Keratinocyte (primary cell): ENCODE data around the gene UXS1. TPM values are rescaled to one million over a fixed set of nuclear protein-coding genes. Genes with fewer than 3 reads are reported as not detected.

Source experiments
- DNase-seq: peaks from one replicate; pipeline ENCODE4 v3.0.0-alpha.2; 2011; ENCODE audit warnings: low read depth, missing footprints, low spot score
- FAIRE-seq: peaks from 2 replicates; lab custom pipeline; 2011; peaks lifted over from hg19 to GRCh38; lab: Jason Lieb, UNC
- H2AFZ ChIP-seq: 2 replicates; pipeline ENCODE4 v1.6.0; 2012; ENCODE audit warnings: low read length, control low read depth, inconsistent platforms; ENCODE audit not compliant: control insufficient read depth
- H3K27ac ChIP-seq: 2 replicates; pipeline ENCODE4 v1.5.1; 2011; ENCODE audit warnings: low read length; ENCODE audit not compliant: control insufficient read depth, insufficient read depth
- H3K27me3 ChIP-seq: 3 replicates; pipeline ENCODE4 v1.6.0; 2011; ENCODE audit warnings: low read length; ENCODE audit not compliant: control insufficient read depth, insufficient read depth; ENCODE audit errors: extremely low read depth
- H3K36me3 ChIP-seq, 2 experiments: 2 replicates in 1 of 2; 3 replicates in 1 of 2; pipeline ENCODE4 v1.5.1; 2011; ENCODE audit warnings: low read length in 2 of 2, mild to moderate bottlenecking in 1 of 2; ENCODE audit not compliant: control insufficient read depth in 2 of 2, insufficient read depth in 2 of 2; ENCODE audit errors: extremely low read depth in 1 of 2
- H3K4me1 ChIP-seq: 3 replicates; pipeline ENCODE4 v1.5.1; 2011; ENCODE audit warnings: low read length; ENCODE audit not compliant: control insufficient read depth, insufficient read depth; ENCODE audit errors: extremely low read depth
- H3K4me2 ChIP-seq: 3 replicates; pipeline ENCODE4 v1.6.0; 2011; ENCODE audit warnings: low read depth, low read length; ENCODE audit not compliant: control insufficient read depth, insufficient read depth; ENCODE audit errors: extremely low read depth
- H3K4me3 ChIP-seq, 3 experiments: fragments of 200-600 bp in 1 of 3; sonication (generic) in 1 of 3; 2 replicates in 2 of 3; 3 replicates in 1 of 3; pipeline ENCODE4 v1.5.1; 2011 to 2016; ENCODE audit warnings: low read length in 3 of 3, mild to moderate bottlenecking in 3 of 3, control low read depth in 2 of 3, inconsistent platforms in 1 of 3, low read depth in 1 of 3, mixed read lengths in 1 of 3, mixed run types in 1 of 3, moderate library complexity in 1 of 3; ENCODE audit not compliant: control insufficient read depth in 2 of 3, insufficient read depth in 2 of 3; ENCODE audit errors: extremely low read depth in 1 of 3
- H3K79me2 ChIP-seq: 2 replicates; pipeline ENCODE4 v1.6.0; 2012; ENCODE audit warnings: low read length; ENCODE audit not compliant: control insufficient read depth, insufficient read depth
- H3K9ac ChIP-seq: 3 replicates; pipeline ENCODE4 v1.6.0; 2011; ENCODE audit warnings: low read length; ENCODE audit not compliant: control insufficient read depth, insufficient read depth; ENCODE audit errors: extremely low read depth
- H3K9me1 ChIP-seq: 3 replicates; pipeline ENCODE4 v1.6.0; 2011; ENCODE audit warnings: low read length; ENCODE audit not compliant: control insufficient read depth, insufficient read depth; ENCODE audit errors: extremely low read depth
- H3K9me3 ChIP-seq: 2 replicates; pipeline ENCODE4 v1.5.1; 2012; ENCODE audit warnings: low read depth, low read length; ENCODE audit not compliant: control insufficient read depth
- H4K20me1 ChIP-seq: 3 replicates; pipeline ENCODE4 v1.6.0; 2011; ENCODE audit warnings: low read length; ENCODE audit not compliant: control insufficient read depth, insufficient read depth; ENCODE audit errors: extremely low read depth
- CTCF ChIP-seq, 3 experiments: IDR thresholded peaks in 1 of 3; conservative IDR thresholded peaks in 1 of 3; optimal IDR thresholded peaks in 1 of 3; 2 replicates in 2 of 3; 3 replicates in 1 of 3; pipeline versions ENCODE3 to v1.5.1; 2011; ENCODE audit warnings: low read length in 3 of 3, mild to moderate bottlenecking in 3 of 3, moderate library complexity in 2 of 3, control low read depth in 1 of 3, inconsistent platforms in 1 of 3; ENCODE audit not compliant: insufficient read depth in 2 of 3; ENCODE audit errors: extremely low read depth in 1 of 3
- EZH2 ChIP-seq: IDR thresholded peaks from one replicate; pipeline ENCODE4 v1.6.1; 2012; ENCODE audit warnings: inconsistent platforms, mild to moderate bottlenecking, low read length, moderate library complexity
- dilution Hi-C: fragments of 300-500 bp; cut with MboI; formaldehyde crosslinking; loops from one replicate; pipeline ENCODE4 v1.7.0; 2020; ENCODE audit warnings: low sequenced_read_pairs; ENCODE audit not compliant: extremely low pct_ligation_motif_present
- polyA plus RNA-seq, 5 experiments: library from polyadenylated mRNA; depleted of rRNA in 3 of 5; stranded (reverse) in 3 of 5; stranded (forward) in 1 of 5; unstranded in 1 of 5; fragments of >200 nt; gene quantifications; 1 replicate in 1 of 5; 2 replicates in 3 of 5; 3 replicates in 1 of 5; pipeline versions ENCODE4 v1.2.1 to v1.2.3, GENCODE V29; 2011 to 2012; ENCODE audit warnings: missing spikeins in 2 of 5, low read depth in 1 of 5, low replicate concordance in 1 of 5

UXS1 gene
- polyA plus RNA-seq, 1 donor (not counting 4 experiments of a cell fraction or from before 2014, with no cell fraction given): 43.5 TPM

DNA sequence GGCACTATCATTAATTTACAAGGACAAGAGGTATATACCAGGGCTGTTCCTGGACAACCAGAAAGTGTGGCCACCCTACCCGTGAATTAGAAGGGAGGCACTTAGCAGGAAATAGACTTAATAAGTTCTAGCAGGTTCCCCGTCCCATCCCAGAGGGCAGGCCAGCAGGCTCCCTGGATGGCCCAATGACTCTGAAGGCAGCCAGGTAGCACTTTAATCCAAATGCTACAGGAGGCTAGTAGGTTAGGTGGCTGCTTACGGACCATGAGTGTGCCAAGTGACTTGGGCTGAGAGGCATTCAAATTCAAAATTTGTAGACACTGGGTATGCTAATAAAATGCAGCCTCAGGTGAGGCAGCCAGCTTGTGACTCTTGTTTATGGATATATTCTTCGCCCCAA is 123.9 kb downstream of the UXS1 start:
- H3K9ac ChIP-seq: no peak overlapping the region
- H3K4me3 ChIP-seq: no peak overlapping the region
- H3K36me3 ChIP-seq: no peaks in the 10 kb centered on the region
- DNase-seq (no peak), FAIRE-seq (no peak)
- dilution Hi-C loops: no loop called here
- TF ChIP-seq EZH2 (no peak), CTCF (optimal IDR thresholded peaks at IDR 0.05 in 1 of 3, IDR thresholded peaks at IDR 0.05 in 1 of 3, conservative IDR thresholded peaks at IDR 0.05 in 1 of 3; ENCODE audit: extremely low read depth in 1 of 3, insufficient read depth in 2 of 3, low read length in 3 of 3) (no peak)
- no peaks in the 10 kb centered on the region for H3K9me1 ChIP-seq
- H2AFZ ChIP-seq: no peak overlapping the region
- no peaks in the 10 kb centered on the region for H3K79me2 ChIP-seq
- H3K4me1 ChIP-seq: no peaks in the 10 kb centered on the region
- H3K4me2 ChIP-seq: no peak overlapping the region
- no peak overlapping the region for H3K27ac ChIP-seq
- H3K9me3 ChIP-seq: no peaks in the 10 kb centered on the region
- no peaks in the 10 kb centered on the region for H4K20me1 ChIP-seq
- H3K27me3 ChIP-seq: peaks cover 18% of the 10 kb centered on the region

DNA sequence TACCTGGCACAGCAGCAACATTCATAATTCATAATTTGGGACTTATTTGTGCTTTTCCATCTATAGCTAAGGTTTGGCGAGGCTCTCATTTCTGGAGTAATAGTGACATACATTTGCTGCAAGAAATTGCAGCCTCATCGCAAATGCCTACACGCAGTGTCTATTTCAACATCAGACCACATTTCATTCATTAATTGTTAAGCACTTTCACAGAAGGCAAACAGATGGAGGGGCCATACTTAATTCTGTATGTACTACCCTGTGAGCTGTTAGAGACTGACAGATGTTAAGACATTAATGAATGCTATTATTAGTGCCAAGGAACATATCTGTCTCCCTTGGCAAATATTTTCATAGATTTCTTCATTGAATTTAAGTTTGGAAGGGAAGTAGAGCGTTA is 125.7 kb downstream of the UXS1 start:
- H3K4me1 ChIP-seq: no peaks in the 10 kb centered on the region
- no peak overlapping the region for H2AFZ ChIP-seq
- DNase-seq: no peak
- H4K20me1 ChIP-seq: no peaks in the 10 kb centered on the region
- no peaks in the 10 kb centered on the region for H3K9me1 ChIP-seq
- H3K4me3 ChIP-seq: no peak overlapping the region
- peaks cover 26% of the 10 kb centered on the region for H3K27me3 ChIP-seq
- no peaks in the 10 kb centered on the region for H3K36me3 ChIP-seq
- H3K27ac ChIP-seq: no peak overlapping the region
- FAIRE-seq: no peak
- H3K9ac ChIP-seq: no peak overlapping the region
- no peaks in the 10 kb centered on the region for H3K79me2 ChIP-seq
- H3K9me3 ChIP-seq: no peaks in the 10 kb centered on the region
- no peak for TF ChIP-seq CTCF (optimal IDR thresholded peaks at IDR 0.05 in 1 of 3, IDR thresholded peaks at IDR 0.05 in 1 of 3, conservative IDR thresholded peaks at IDR 0.05 in 1 of 3; ENCODE audit: extremely low read depth in 1 of 3, insufficient read depth in 2 of 3, low read length in 3 of 3)
- TF ChIP-seq EZH2: no peak
- H3K4me2 ChIP-seq: no peak overlapping the region
- dilution Hi-C loops: no loop called here
